Raji (cell line): ENCODE measurements around the gene KDM3A.

Experiments used
- POLR2A ChIP-seq: IDR thresholded peaks from 2 replicates; pipeline ENCODE4 v1.6.1; 2011; ENCODE audit warnings: low read depth, low read length, control low read depth; ENCODE audit not compliant: insufficient read depth

The KDM3A gene

DNA sequence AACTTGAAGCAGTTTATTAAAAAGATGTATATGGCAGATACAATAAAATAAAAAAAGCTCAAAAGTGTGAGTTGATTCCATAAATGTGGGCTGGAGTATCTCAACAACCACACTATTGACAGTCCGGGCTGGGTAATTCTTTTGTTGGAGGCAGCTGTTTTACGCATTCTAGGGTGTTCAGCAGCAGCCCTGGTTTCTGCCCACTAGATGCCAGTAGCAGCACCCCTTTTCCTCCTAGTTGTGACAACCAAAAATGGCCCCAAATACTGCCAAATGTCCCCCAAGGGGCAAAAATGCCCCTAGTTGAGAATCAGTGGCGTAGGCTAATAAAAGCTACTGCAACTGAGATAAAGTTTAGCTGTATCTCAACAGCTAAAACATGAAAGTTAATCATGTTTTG, 77.3 kb downstream of the KDM3A start:
- no peak for TF ChIP-seq POLR2A

GRCh38 chr2:86519349-86519748, 78.2 kb downstream of the KDM3A start:
- TF ChIP-seq POLR2A = no peak

GRCh38 chr2:86520153-86520552, 79.0 kb downstream of the KDM3A start:
- TF ChIP-seq POLR2A = no peak

DNA sequence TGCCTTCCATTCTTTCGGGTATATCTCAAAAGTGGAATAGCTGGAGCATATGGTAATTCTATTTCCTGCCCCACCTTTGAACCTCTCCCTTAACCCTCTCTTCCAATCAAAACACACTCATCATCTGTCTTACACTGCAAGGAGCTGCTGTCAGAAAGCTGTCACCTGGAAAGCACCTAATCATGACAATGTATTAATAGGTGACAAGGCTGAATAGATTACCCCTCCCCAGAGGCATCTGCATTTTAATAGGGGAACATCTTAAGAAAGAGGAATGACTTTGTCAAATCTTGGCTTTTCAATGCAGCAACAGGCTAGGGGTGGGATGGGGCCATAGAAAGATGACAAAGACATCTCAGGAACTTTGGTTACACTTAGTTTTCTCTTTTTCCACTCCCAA, 80.8 kb downstream of the KDM3A start:
- TF ChIP-seq POLR2A = no peak

- no peak for TF ChIP-seq POLR2A
These were observed 81.5 kb downstream of the KDM3A start for GRCh38 chr2:86522711-86523110.

DNA sequence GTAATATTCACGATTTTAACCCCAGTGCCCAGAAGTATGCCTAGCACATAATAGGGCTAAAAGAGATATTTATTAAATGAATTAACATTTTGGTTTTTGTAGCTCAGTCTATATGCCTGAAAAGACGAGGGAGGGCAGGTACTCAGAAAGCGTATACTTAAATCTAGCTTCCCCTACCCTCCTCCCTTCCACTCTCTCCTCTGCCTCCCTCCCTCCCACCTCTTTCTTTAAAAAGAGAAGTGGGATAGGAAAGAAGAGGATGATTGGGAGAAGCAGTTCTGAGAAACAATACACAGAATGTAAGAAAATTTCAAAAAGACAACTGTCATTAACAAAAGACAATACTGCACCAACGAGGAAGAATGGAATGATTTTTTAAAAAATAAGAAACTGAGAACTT, 82.3 kb downstream of the KDM3A start:
- no peak for TF ChIP-seq POLR2A

GRCh38 chr2:86525421-86526340, 84.5 kb downstream of the KDM3A start:
- no peak for TF ChIP-seq POLR2A

DNA sequence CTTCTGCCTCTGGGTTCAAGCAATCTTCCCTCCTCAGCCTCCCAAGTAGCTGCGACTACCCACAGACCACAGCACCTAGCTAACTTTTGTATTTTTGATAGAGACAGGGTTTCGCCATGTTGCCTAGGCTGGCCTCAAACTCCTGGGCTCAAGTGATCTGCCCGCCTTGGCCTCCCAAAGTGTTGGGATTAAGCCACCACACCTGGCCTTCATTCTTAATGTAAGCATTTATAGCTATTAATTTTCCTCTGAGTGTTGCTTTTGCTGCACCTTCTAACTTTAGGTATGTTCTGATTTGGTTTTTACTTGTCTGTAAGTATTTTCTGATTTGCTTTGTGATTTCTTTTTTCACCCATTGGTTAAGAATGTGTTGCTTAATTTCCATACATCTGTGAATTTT, 92.4 kb downstream of the KDM3A start:
- TF ChIP-seq POLR2A = no peak

GRCh38 chr2:86541334-86541733, 100.2 kb downstream of the KDM3A start:
- TF ChIP-seq POLR2A = no peak
